Esophagus muscularis mucosa (tissue), 4 donors: ENCODE results near the gene HAPSTR1. TPM values are rescaled to one million over a fixed set of nuclear protein-coding genes. Genes with fewer than 3 reads are reported as not detected.
A peak's percentile ranks its signal among the peaks of the same experiment; 100 is the strongest.

ENCODE experiments used
- DNase-seq: peaks from one replicate; pipeline ENCODE4 v3.0.0-alpha.2; 2017; ENCODE audit errors: extremely low spot score
- H3K27ac ChIP-seq, 4 donors: fragments of 200-600 bp; sonication (generic); replicated peaks in 1 of 4; 1 replicate in 3 of 4; 2 replicates in 1 of 4; pipeline ENCODE4 v1.5.1; 2016 to 2019; ENCODE audit warnings: mild to moderate bottlenecking in 1 of 4
- H3K27me3 ChIP-seq, 4 donors: fragments of 200-600 bp; sonication (generic); one replicate each; pipeline versions ENCODE4 v1.5.1 to v1.6.0; 2016 to 2019
- H3K36me3 ChIP-seq, 4 donors: fragments of 200-600 bp; sonication (generic); one replicate each; pipeline ENCODE4 v1.5.1; 2016 to 2019
- H3K4me1 ChIP-seq, 4 donors: fragments of 200-600 bp; sonication (generic); one replicate each; pipeline ENCODE4 v1.5.1; 2016 to 2019
- H3K4me3 ChIP-seq, 4 donors: fragments of 200-600 bp; sonication (generic); 1 replicate in 2 of 4; 2 replicates in 2 of 4; pipeline ENCODE4 v1.5.1; 2016 to 2019; ENCODE audit warnings: mild to moderate bottlenecking in 4 of 4, moderate library complexity in 1 of 4
- H3K9me3 ChIP-seq, 4 donors: fragments of 200-600 bp; sonication (generic); 1 replicate in 3 of 4; 2 replicates in 1 of 4; pipeline ENCODE4 v1.5.1; 2016 to 2019
- CTCF ChIP-seq, 3 experiments: fragments of 200-600 bp in 2 of 3; fragments of 450-650 bp in 1 of 3; sonication (generic) in 2 of 3; IDR thresholded peaks; one replicate each; pipeline ENCODE4 v1.5.1; 2017 to 2019; ENCODE audit warnings: antibody characterized with exemption in 3 of 3, mild to moderate bottlenecking in 2 of 3, moderate library complexity in 1 of 3
- EP300 ChIP-seq: sonication (generic); formaldehyde crosslinking; IDR thresholded peaks from one replicate; pipeline ENCODE4 v1.6.1; 2017; ENCODE audit warnings: antibody characterized with exemption
- POLR2A ChIP-seq: fragments of 450-650 bp; IDR thresholded peaks from one replicate; pipeline ENCODE4 v1.6.1; 2017; ENCODE audit warnings: antibody characterized with exemption, moderate library complexity, mild to moderate bottlenecking, low read depth
- POLR2AphosphoS5 ChIP-seq, 2 donors: sonication (generic); formaldehyde crosslinking; IDR thresholded peaks; one replicate each; pipeline ENCODE4 v1.6.1; 2017; ENCODE audit warnings: antibody characterized with exemption in 2 of 2
- WGBS: methylation state at CpG from one replicate; pipeline ENCODE4 v1.1.5; 2018; 5-methylcytosine and 5-hydroxymethylcytosine counted together
- intact Hi-C: fragments of 100-400 bp; cut with DNase I; formaldehyde crosslinking; loops from one replicate; pipeline ENCODE4 v1.15.1; 2023
- total RNA-seq, 4 donors: library from RNA; depleted of rRNA; stranded (reverse); fragments of >200 nt; gene quantifications; one replicate each; pipeline versions ENCODE4 v1.1.0 to v1.2.1, GENCODE V29; 2016

Gene HAPSTR1
- total RNA-seq, 4 donors from 2014 or later, result 51.7 to 65.2 (median 57.1) TPM

GRCh38 chr16:9053006-9053601, 38.3 kb upstream of the HAPSTR1 start:
- Histone ChIP-seq H3K9me3 (no peaks in the 10 kb centered on the region), H3K4me1 (peaks cover 4 to 10% (median 10%) of the 10 kb centered on the region in 4 donors), H3K27ac (no peak overlapping the region), H3K36me3 (no peaks in the 10 kb centered on the region), H3K4me3 (no peak overlapping the region), H3K27me3 (peaks cover 0 to 11% (median 0%) of the 10 kb centered on the region in 4 donors)
- DNase-seq, result no peak
- TF ChIP-seq POLR2AphosphoS5 (IDR thresholded peaks at IDR 0.05), result peak in 1 of 2 donors; percentile 6
- TF ChIP-seq EP300, result no peak
- no peak for TF ChIP-seq POLR2A
- intact Hi-C loops, result no loop called here
- WGBS, result 38% methylated on average over 9 of the region's 9 CpGs

- no peak overlapping the region for H3K4me3 ChIP-seq
- H3K36me3 ChIP-seq, result no peaks in the 10 kb centered on the region
- intact Hi-C loops, result no loop called here
- peaks cover 0 to 11% (median 0%) of the 10 kb centered on the region in 4 donors for H3K27me3 ChIP-seq
- H3K4me1 ChIP-seq, result peaks cover 0 to 7% (median 6%) of the 10 kb centered on the region in 4 donors
- H3K27ac ChIP-seq, result no peak overlapping the region
- no peak for DNase-seq
- TF ChIP-seq EP300, result no peak
- no peak for TF ChIP-seq POLR2A
- TF ChIP-seq POLR2AphosphoS5 (IDR thresholded peaks at IDR 0.05), result no peak
- no peak for TF ChIP-seq CTCF (IDR thresholded peaks at IDR 0.05)
- H3K9me3 ChIP-seq, result no peaks in the 10 kb centered on the region
- 70% methylated on average over 4 of the region's 4 CpGs for WGBS
Observed at GRCh38 chr16:9054460-9054859, 37.0 kb upstream of the HAPSTR1 start.

- Histone ChIP-seq H3K4me3 (no peak overlapping the region), H3K27ac (no peak overlapping the region), H3K4me1 (peaks cover 0 to 7% (median 6%) of the 10 kb centered on the region in 4 donors), H3K36me3 (no peaks in the 10 kb centered on the region), H3K9me3 (no peaks in the 10 kb centered on the region), H3K27me3 (peaks cover 0 to 11% (median 0%) of the 10 kb centered on the region in 4 donors)
- intact Hi-C loops, result no loop called here
- no peak for TF ChIP-seq POLR2A
- 100% methylated on average over 2 of the region's 2 CpGs for WGBS
- no peak for DNase-seq
Observed at GRCh38 chr16:9055115-9055514, 36.3 kb upstream of the HAPSTR1 start.

- Histone ChIP-seq H3K27ac (no peak overlapping the region), H3K4me1 (peaks cover 3 to 11% (median 10%) of the 10 kb centered on the region in 4 donors), H3K9me3 (no peaks in the 10 kb centered on the region), H3K27me3 (peaks cover 0 to 11% (median 0%) of the 10 kb centered on the region in 4 donors), H3K4me3 (no peak overlapping the region), H3K36me3 (no peaks in the 10 kb centered on the region)
- TF ChIP-seq EP300 (no peak), CTCF (IDR thresholded peaks at IDR 0.05) (no peak), POLR2AphosphoS5 (IDR thresholded peaks at IDR 0.05) (no peak), POLR2A (no peak)
- 73% methylated on average over 2 of the region's 2 CpGs for whole genome bisulfite sequencing
- intact Hi-C loops, result no loop called here
- DNase-seq, result no peak
Observed at GRCh38 chr16:9055661-9056060, 35.8 kb upstream of the HAPSTR1 start.

GRCh38 chr16:9056061-9056460, 35.4 kb upstream of the HAPSTR1 start:
- Histone ChIP-seq H3K9me3 (no peaks in the 10 kb centered on the region), H3K4me1 (peaks cover 7 to 15% (median 14%) of the 10 kb centered on the region in 4 donors), H3K4me3 (no peak overlapping the region), H3K27ac (no peak overlapping the region), H3K27me3 (peaks cover 0 to 11% (median 0%) of the 10 kb centered on the region in 4 donors), H3K36me3 (no peaks in the 10 kb centered on the region)
- intact Hi-C loops, result no loop called here
- WGBS, result 85% methylated on average over 9 of the region's 9 CpGs
- DNase-seq, result no peak
- TF ChIP-seq POLR2A (no peak), EP300 (no peak), CTCF (IDR thresholded peaks at IDR 0.05) (no peak), POLR2AphosphoS5 (IDR thresholded peaks at IDR 0.05) (no peak)

- no peaks in the 10 kb centered on the region for H3K36me3 ChIP-seq
- no peak for DNase-seq
- H3K9me3 ChIP-seq, result no peaks in the 10 kb centered on the region
- peaks cover 14 to 20% (median 19%) of the 10 kb centered on the region in 4 donors for H3K4me1 ChIP-seq
- intact Hi-C loops, result no loop called here
- H3K27me3 ChIP-seq, result peaks cover 0 to 5% (median 0%) of the 10 kb centered on the region in 4 donors
- TF ChIP-seq POLR2AphosphoS5 (IDR thresholded peaks at IDR 0.05) (no peak), EP300 (no peak), CTCF (IDR thresholded peaks at IDR 0.05) (no peak), POLR2A (no peak)
- no peak overlapping the region for H3K4me3 ChIP-seq
- WGBS, result 87% methylated on average over 9 of the region's 9 CpGs
- H3K27ac ChIP-seq, result no peak overlapping the region
Observed at GRCh38 chr16:9058211-9058610, 33.2 kb upstream of the HAPSTR1 start.
